IPS-18c (cell line): Measurements from ENCODE around the gene PSME3.
"Not testable (repeated sequence)": the region's sequence is repeated elsewhere in the genome, so short reads cannot be mapped to it uniquely, and the experiment has no call there.

ENCODE experiments used
- H3K4me3 ChIP-seq: 2 replicates; pipeline ENCODE4 v1.7.0; 2013; ENCODE audit warnings: low read depth, mild to moderate bottlenecking, low read length, moderate library complexity; ENCODE audit not compliant: insufficient read depth
- H3K9me3 ChIP-seq: one replicate; pipeline ENCODE4 v1.6.1; 2013; ENCODE audit warnings: mild to moderate bottlenecking, low read length, moderate library complexity; ENCODE audit not compliant: control insufficient read depth, insufficient read depth

The PSME3 gene

GRCh38 chr17:42882166-42882565, 49.0 kb downstream of the PSME3 start:
- Histone ChIP-seq H3K9me3 (no peaks in the 10 kb centered on the region), H3K4me3 (no peak overlapping the region)

GRCh38 chr17:42883802-42884558, 50.8 kb downstream of the PSME3 start:
- Histone ChIP-seq H3K4me3 (no peak overlapping the region), H3K9me3 (no peaks in the 10 kb centered on the region)

- not testable (repeated sequence) for H3K9me3 ChIP-seq, H3K4me3 ChIP-seq
Observed at GRCh38 chr17:42885806-42886205, 52.6 kb downstream of the PSME3 start.

- H3K4me3 ChIP-seq, result no peak overlapping the region
- H3K9me3 ChIP-seq, result no peaks in the 10 kb centered on the region
Observed at GRCh38 chr17:42886283-42887176, 53.3 kb downstream of the PSME3 start.

- H3K9me3 ChIP-seq, result no peaks in the 10 kb centered on the region
- no peak overlapping the region for H3K4me3 ChIP-seq
Observed at GRCh38 chr17:42889809-42890208, 56.6 kb downstream of the PSME3 start.

DNA sequence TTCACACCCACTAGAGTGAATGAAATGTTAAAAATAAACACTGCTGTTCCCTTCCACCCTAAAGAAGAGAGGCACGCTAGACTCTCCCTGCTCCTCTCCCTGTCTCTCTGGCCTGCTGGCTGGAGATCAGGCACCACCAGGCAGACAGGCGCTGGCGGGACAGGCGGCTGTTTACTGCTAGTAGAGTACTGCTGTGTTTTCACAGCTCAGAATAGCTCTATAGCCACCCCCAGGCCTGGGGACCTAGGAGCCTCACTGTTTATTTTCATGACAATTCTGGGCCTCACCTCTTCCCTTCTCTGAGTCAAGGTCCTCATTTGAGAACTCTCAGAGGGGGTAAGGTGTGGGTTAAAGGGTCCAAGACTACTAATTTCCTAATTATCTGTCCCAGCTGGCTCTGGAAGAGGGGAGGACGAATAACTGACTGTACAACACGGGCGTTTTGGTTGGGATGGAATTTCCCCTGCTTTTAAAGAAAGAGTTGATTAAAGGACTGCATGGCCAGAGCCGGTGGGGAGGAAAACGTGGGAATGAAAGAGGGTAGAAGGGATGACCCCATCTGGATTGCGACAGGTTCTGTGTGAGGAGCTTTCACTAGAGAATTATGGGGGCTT, 58.4 kb downstream of the PSME3 start:
- Histone ChIP-seq H3K9me3 (no peaks in the 10 kb centered on the region), H3K4me3 (no peak overlapping the region)

- Histone ChIP-seq H3K9me3 (no peaks in the 10 kb centered on the region), H3K4me3 (no peak overlapping the region)
Observed at GRCh38 chr17:42893359-42893758, 60.2 kb downstream of the PSME3 start.
